H1 (cell line): ENCODE measurements around the gene SLC15A3. TPM values are rescaled to one million over a fixed set of nuclear protein-coding genes. Genes with fewer than 3 reads are reported as not detected.
A peak's percentile ranks its signal among the peaks of the same experiment; 100 is the strongest.

Experiments used
- CBX5 ChIP-seq: fragments of 300-800, 300-1000 bp; sonication (generic); IDR thresholded peaks from 2 replicates; pipeline ENCODE4 v1.7.1; 2016; ENCODE audit warnings: antibody characterized with exemption, low read length, low read depth
- CEBPB ChIP-seq: IDR thresholded peaks from 2 replicates; pipeline ENCODE4 v1.6.1; 2012; ENCODE audit warnings: low read depth, low read length
- GTF2F1 ChIP-seq: IDR thresholded peaks from 2 replicates; pipeline ENCODE4 v1.6.1; 2012; ENCODE audit warnings: low read depth, low read length, improper control_type of control experiment, borderline replicate concordance
- HDAC2 ChIP-seq, 2 experiments: fragments of 300-600 bp in 1 of 2; sonication (generic) in 1 of 2; IDR thresholded peaks; 2 replicates each; pipeline ENCODE4 v1.6.1; 2011 to 2012; ENCODE audit warnings: low read depth in 2 of 2, low read length in 2 of 2, mild to moderate bottlenecking in 2 of 2, moderate library complexity in 2 of 2, borderline replicate concordance in 1 of 2, inconsistent platforms in 1 of 2
- HDAC6 ChIP-seq: IDR thresholded peaks from one replicate; pipeline ENCODE4 v1.7.1; 2012; ENCODE audit warnings: low read depth, mild to moderate bottlenecking, inconsistent platforms, low read length, moderate library complexity
- JUN ChIP-seq: IDR thresholded peaks from 2 replicates; pipeline ENCODE4 v1.6.1; 2011; ENCODE audit warnings: low read depth, mild to moderate bottlenecking, improper control_type of control experiment, low read length
- PHF8 ChIP-seq: fragments of 200-600 bp; sonication (generic); conservative IDR thresholded peaks from 2 replicates; pipeline ENCODE4 v1.7.1; 2012; ENCODE audit warnings: low read depth, mild to moderate bottlenecking, inconsistent platforms, low read length, moderate library complexity
- POLR2A ChIP-seq, 2 experiments: IDR thresholded peaks; 1 replicate in 1 of 2; 2 replicates in 1 of 2; pipeline ENCODE4 v1.6.1; 2011; ENCODE audit warnings: low read depth in 2 of 2, low read length in 2 of 2, mild to moderate bottlenecking in 2 of 2; ENCODE audit errors: control extremely low read depth in 1 of 2
- TBP ChIP-seq: IDR thresholded peaks from 2 replicates; pipeline ENCODE4 v1.6.1; 2011; ENCODE audit warnings: low read depth, low read length, improper control_type of control experiment
- TEAD4 ChIP-seq: IDR thresholded peaks from 2 replicates; pipeline ENCODE4 v1.6.1; 2012; ENCODE audit warnings: low read depth, low read length, inconsistent platforms, mixed read lengths
- YY1 ChIP-seq: IDR thresholded peaks from 2 replicates; pipeline ENCODE4 v1.6.1; 2011; ENCODE audit warnings: low read depth, mild to moderate bottlenecking, low read length
- polyA plus RNA-seq, 7 experiments: library from polyadenylated mRNA; depleted of rRNA in 3 of 7; stranded (reverse) in 5 of 7; unstranded in 2 of 7; fragments of >200 nt in 5 of 7; fragments of 200-250 nt in 2 of 7; gene quantifications; 1 replicate in 5 of 7; 2 replicates in 1 of 7; 4 replicates in 1 of 7; pipeline versions ENCODE4 v1.2.1 to v1.2.3, GENCODE V29; 2011 to 2013; ENCODE audit warnings: missing spikeins in 2 of 7, mixed read lengths in 2 of 7
- total RNA-seq: library from RNA; stranded (reverse); fragmentation: NEBNext Ultra II Directional; extraction: Animal tissue kit (Norgen Biotek cat#: 25700); gene quantifications from 2 replicates; pipeline ENCODE4 v1.2.1, GENCODE V29; 2021
- TF ChIP-seq, protein P1 (sequence below): IDR thresholded peaks from 2 replicates; pipeline ENCODE4 v1.6.1; 2012; ENCODE audit warnings: low read length, inconsistent platforms
- TF ChIP-seq, protein P2 (sequence below): IDR thresholded peaks from 2 replicates; pipeline ENCODE4 v1.6.1; 2011; ENCODE audit warnings: low read depth, mild to moderate bottlenecking, low read length; ENCODE audit not compliant: insufficient read depth

Gene SLC15A3
- total and polyA plus RNA-seq, 2 of the 8 experiments (the other 6 are each of a cell fraction or from before 2014, with no cell fraction given) = 25.8 to 31.0 TPM

DNA sequence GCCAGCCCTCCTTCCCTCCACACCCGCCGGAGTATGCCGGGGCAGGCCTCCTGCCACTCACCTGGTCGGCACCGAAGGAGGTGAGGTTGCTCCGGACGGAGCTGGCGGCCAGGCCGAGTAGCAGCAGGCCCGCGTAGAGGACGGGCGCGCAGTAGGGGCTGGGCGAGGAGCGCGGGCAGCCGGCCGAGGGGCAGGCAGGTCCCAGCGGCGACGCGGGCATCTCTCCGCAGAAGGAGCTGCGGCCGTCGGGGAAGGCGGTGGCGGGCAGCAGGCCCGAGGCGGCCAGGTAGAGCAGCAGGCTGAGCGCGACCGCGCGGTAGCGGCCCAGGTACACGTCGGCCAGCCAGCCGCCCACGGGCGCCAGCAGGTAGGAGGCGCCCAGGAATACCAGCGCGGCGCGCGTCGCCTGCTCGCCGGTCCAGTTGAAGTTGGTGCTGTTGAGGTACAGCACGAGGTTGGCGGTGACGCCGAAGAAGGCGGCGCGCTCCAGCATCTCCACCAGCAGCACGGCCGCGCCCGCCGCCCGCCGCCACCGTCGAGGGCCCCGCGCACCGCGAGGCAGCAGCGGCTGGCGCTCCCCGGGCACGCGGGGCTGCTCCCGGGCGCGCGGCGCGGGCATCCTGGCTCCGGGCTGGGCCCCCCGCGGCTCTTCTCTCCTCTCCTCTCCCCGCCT lies 907 bp downstream of the SLC15A3 start (continued):
- TF ChIP-seq, protein P1, sequence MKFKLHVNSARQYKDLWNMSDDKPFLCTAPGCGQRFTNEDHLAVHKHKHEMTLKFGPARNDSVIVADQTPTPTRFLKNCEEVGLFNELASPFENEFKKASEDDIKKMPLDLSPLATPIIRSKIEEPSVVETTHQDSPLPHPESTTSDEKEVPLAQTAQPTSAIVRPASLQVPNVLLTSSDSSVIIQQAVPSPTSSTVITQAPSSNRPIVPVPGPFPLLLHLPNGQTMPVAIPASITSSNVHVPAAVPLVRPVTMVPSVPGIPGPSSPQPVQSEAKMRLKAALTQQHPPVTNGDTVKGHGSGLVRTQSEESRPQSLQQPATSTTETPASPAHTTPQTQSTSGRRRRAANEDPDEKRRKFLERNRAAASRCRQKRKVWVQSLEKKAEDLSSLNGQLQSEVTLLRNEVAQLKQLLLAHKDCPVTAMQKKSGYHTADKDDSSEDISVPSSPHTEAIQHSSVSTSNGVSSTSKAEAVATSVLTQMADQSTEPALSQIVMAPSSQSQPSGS = no peak
- TF ChIP-seq POLR2A (IDR thresholded peaks at IDR 0.05; ENCODE audit: control extremely low read depth in 1 of 2, low read depth in 2 of 2, low read length in 2 of 2) = 0 out of 3 replicates have a peak, but pooled peaks of 1 of the 2 experiments have one; percentile 34
- no peak for TF ChIP-seq HDAC6
- no peak for TF ChIP-seq CEBPB
- TF ChIP-seq, protein P2, sequence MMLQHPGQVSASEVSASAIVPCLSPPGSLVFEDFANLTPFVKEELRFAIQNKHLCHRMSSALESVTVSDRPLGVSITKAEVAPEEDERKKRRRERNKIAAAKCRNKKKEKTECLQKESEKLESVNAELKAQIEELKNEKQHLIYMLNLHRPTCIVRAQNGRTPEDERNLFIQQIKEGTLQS = no peak
- peak; percentile 32; the same call in 1 of the 2 replicates for TF ChIP-seq PHF8
- no peak for TF ChIP-seq JUN
- TF ChIP-seq TBP = no peak
- TF ChIP-seq HDAC2 (IDR thresholded peaks at IDR 0.05; ENCODE audit: borderline replicate concordance in 1 of 2, low read depth in 2 of 2, low read length in 2 of 2) = no peak
- TF ChIP-seq YY1 = no peak
- no peak for TF ChIP-seq CBX5
- TF ChIP-seq GTF2F1 = no peak
- no peak for TF ChIP-seq TEAD4
